ENCODE results near the gene DMRT2.
A peak's percentile ranks its signal among the peaks of the same experiment; 100 is the strongest.

The DMRT2 gene

DNA sequence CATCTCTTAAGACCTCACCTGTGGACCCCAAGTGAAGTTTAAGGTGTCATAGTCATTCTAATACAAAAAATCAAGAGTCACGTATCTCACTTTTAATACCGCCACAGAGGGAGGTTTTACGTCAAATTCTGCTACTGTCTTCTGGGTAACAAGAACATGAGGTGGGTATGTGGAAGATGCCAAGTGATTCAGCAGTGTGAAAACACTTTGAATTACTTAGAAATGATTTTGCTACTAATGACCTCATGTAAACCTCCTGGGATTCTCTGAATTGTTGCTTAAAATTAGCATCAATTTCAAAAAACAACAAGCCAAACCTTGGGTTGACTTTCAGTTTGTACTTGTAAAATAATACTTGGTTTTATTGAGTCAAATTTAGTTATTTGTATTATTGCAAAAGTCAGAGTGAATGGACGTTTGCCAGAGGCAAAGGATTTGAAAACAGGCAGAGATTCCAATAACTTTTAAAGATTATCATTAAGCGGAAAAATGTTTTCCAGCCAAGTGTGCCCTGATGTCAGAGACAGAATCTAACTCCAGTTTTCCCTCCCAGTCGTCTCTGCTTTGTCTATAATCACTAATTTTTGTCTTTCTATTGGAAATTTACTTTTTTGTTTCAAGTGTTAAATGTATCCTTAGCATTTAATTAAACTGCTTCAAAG lies 8.8 kb downstream of the DMRT2 start:
- DNase-seq (ENCODE audit: low spot score) = no peak
- H3K27ac ChIP-seq = no peak overlapping the region
- H3K4me3 ChIP-seq = no peak overlapping the region
- TF ChIP-seq, protein P1, sequence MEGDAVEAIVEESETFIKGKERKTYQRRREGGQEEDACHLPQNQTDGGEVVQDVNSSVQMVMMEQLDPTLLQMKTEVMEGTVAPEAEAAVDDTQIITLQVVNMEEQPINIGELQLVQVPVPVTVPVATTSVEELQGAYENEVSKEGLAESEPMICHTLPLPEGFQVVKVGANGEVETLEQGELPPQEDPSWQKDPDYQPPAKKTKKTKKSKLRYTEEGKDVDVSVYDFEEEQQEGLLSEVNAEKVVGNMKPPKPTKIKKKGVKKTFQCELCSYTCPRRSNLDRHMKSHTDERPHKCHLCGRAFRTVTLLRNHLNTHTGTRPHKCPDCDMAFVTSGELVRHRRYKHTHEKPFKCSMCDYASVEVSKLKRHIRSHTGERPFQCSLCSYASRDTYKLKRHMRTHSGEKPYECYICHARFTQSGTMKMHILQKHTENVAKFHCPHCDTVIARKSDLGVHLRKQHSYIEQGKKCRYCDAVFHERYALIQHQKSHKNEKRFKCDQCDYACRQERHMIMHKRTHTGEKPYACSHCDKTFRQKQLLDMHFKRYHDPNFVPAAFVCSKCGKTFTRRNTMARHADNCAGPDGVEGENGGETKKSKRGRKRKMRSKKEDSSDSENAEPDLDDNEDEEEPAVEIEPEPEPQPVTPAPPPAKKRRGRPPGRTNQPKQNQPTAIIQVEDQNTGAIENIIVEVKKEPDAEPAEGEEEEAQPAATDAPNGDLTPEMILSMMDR (IDR thresholded peaks at IDR 0.05) = no peak

DNA sequence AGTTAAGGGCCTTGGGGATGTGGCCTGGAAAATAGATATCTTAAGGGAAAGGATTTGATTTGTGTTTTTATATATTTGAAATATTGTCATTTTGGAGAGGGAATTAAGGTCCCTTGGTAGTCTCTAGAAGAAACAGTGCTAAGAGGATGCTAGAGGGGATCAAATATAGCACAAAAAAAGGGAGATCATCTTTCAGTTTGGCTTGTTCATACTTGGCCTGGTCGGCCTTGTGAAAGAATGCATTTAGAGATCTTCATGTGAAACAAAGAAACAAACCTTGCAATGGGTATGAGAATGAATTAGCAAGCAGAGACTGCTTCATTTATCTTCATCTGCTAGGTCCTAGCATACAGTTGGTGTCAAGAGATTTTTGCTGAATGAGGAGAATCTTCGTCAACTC lies 15.0 kb downstream of the DMRT2 start:
- TF ChIP-seq, protein P1 (IDR thresholded peaks at IDR 0.05) = no peak
- Histone ChIP-seq H3K4me3 (no peak overlapping the region), H3K27ac (no peak overlapping the region)
- DNase-seq (ENCODE audit: low spot score) = no peak

DNA sequence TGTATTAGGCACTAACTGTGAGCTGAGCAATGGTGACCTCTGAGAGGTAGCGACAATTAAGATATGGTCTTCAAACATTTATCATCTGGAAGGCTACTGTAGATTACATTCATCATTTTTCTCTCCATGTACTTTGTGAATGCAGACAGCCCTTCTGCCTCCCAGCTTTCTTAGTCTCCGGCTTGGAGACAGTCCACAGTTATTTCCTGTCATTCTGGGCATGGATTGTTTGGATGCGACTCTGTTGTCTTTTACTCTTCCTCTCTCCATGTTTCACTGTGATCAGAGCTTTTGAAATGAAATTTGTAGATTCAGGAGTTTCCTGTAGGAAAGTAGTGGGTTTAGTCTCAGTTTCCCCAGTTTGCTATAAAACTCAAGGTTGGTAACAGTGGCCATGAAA lies 20.5 kb downstream of the DMRT2 start:
- TF ChIP-seq, protein P1 (IDR thresholded peaks at IDR 0.05) = no peak
- Histone ChIP-seq H3K27ac (no peak overlapping the region), H3K4me3 (no peak overlapping the region)
- DNase-seq (ENCODE audit: low spot score) = no peak

DNA sequence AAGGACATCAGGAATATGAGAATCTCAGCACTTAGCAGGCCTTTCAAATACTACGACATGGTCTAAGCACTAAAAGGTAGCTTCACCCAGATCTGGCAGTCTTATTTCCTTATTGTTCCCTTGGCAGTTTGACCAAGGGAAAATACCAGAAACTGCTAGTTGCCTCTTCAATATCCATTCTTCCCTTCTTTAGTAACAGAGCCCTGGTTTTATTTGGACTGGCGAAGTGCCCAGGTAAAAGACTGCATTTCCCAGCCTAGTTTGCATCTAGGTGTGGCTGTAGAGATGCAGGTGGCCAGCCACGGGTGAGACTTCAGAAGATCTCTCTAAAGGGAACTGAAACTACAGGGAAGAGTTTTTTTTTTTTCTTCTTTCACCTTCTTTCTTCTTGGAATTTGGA lies 21.6 kb downstream of the DMRT2 start:
- TF ChIP-seq, protein P1 (IDR thresholded peaks at IDR 0.05) = no peak
- Histone ChIP-seq H3K4me3 (no peak overlapping the region), H3K27ac (no peak overlapping the region)
- DNase-seq (ENCODE audit: low spot score) = no peak

DNA sequence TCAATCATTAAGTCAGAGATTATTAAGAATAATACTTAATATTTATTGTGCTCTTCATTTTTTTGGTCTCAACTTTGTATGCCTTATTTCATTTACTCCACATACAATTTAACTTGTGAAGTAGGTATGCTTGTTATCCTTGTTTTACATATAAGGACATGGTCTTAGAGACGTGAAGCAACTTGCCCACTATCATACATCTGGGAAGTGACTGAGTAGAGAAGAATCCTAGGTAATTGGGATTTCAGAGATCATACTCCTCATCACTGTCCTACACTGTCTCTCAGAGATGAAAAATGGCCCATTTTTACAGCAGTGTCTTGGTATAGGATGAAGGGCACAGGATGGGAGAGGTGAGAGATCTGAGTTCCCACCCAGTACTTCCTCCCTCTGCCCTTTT lies 23.3 kb downstream of the DMRT2 start:
- TF ChIP-seq, protein P1 (IDR thresholded peaks at IDR 0.05) = no peak
- no peak for DNase-seq (ENCODE audit: low spot score)
- H3K27ac ChIP-seq = no peak overlapping the region
- H3K4me3 ChIP-seq = no peak overlapping the region

DNA sequence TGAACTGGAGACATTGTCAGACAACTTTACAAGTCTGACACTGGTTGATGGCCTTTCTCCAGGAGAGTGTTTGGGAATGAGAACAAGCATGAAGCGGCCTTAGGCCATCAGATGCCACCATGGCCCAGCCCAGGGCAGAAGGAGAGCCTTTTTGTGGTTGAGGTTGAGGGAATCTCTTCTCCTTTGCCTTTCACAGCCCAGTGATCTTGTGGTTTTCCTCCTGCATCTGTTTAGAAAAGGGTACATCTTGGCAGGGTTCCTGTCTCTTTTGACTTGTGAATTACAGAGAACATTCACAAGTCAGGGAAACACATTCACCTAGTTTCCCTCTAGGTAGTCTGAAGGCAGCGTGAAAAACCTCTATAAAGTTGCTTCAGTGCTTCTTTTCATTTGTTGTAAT lies 27.5 kb downstream of the DMRT2 start:
- no peak for DNase-seq (ENCODE audit: low spot score)
- H3K4me3 ChIP-seq = no peak overlapping the region
- TF ChIP-seq, protein P1 (IDR thresholded peaks at IDR 0.05) = no peak
- no peak overlapping the region for H3K27ac ChIP-seq

DNA sequence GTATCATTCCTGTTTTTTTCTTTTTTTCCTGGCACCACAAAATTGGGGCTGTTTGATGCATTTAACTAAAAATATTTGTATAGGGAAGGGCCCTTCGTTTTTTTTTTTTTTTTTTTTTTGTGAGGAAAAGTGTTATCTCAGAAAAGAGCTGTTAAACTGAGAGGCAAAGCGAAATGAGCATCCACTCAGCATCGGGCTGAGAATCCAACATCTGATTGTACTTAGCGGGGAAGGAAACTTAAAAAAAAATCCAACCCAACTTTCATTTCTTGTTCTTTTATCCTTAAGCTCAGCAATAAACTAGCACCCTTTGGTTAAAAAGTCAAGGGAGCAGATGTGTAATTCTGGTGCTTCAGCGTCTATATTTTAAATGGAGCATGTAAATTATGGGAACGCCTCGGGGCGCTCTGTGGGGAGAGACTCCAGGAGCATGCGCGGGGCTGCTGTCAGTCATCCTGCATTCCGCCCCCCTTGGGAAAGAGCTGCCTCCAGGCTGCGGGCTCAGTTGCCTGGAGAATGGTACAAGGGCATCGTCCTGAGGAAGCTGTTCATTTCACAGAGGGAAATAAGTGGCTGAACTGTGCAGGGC lies 33.3 kb downstream of the DMRT2 start:
- TF ChIP-seq, protein P1 (IDR thresholded peaks at IDR 0.05) = no peak
- no peak for DNase-seq (ENCODE audit: low spot score)
- Histone ChIP-seq H3K4me3 (peak overlapping the region; percentile 53), H3K27ac (no peak overlapping the region)
